ENCODE data around the gene FRMPD2.

FRMPD2 gene, protein sequence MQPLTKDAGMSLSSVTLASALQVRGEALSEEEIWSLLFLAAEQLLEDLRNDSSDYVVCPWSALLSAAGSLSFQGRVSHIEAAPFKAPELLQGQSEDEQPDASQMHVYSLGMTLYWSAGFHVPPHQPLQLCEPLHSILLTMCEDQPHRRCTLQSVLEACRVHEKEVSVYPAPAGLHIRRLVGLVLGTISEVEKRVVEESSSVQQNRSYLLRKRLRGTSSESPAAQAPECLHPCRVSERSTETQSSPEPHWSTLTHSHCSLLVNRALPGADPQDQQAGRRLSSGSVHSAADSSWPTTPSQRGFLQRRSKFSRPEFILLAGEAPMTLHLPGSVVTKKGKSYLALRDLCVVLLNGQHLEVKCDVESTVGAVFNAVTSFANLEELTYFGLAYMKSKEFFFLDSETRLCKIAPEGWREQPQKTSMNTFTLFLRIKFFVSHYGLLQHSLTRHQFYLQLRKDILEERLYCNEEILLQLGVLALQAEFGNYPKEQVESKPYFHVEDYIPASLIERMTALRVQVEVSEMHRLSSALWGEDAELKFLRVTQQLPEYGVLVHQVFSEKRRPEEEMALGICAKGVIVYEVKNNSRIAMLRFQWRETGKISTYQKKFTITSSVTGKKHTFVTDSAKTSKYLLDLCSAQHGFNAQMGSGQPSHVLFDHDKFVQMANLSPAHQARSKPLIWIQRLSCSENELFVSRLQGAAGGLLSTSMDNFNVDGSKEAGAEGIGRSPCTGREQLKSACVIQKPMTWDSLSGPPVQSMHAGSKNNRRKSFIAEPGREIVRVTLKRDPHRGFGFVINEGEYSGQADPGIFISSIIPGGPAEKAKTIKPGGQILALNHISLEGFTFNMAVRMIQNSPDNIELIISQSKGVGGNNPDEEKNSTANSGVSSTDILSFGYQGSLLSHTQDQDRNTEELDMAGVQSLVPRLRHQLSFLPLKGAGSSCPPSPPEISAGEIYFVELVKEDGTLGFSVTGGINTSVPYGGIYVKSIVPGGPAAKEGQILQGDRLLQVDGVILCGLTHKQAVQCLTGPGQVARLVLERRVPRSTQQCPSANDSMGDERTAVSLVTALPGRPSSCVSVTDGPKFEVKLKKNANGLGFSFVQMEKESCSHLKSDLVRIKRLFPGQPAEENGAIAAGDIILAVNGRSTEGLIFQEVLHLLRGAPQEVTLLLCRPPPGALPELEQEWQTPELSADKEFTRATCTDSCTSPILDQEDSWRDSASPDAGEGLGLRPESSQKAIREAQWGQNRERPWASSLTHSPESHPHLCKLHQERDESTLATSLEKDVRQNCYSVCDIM (N-terminal part only)

DNA sequence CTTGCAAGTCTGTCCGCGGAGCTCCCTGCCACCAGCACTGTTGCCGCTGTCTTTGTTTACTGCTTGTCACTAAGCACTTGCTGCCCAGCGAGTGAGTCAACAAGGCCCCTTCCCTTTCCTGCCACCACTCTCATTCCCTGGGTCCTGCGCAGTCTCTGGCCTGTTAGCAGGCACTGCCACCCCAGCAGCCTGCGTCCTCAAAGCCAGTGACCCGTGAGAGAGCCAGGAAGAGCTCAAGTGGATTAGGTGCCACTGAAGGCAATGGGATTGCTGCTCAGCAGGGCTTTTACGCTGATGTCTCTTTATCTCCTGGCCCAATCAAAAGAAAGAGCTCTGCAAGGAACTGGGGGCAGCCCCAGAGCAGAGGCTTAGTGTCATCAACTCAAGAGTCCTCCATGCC lies at the start of gene FRMPD2:
TSS of gene FRMPD2 (minus strand) at position 61 of the 400 bp plus-strand sequence. CDS start 129 bp downstream, outside the sequence.
- no peak within 1 kb of the TSS for H3K4me3 ChIP-seq (ENCODE audit: low read length)
- TF ChIP-seq ZNF274 (IDR thresholded peaks at IDR 0.05; ENCODE audit: low read depth, low read length): no peak

DNA sequence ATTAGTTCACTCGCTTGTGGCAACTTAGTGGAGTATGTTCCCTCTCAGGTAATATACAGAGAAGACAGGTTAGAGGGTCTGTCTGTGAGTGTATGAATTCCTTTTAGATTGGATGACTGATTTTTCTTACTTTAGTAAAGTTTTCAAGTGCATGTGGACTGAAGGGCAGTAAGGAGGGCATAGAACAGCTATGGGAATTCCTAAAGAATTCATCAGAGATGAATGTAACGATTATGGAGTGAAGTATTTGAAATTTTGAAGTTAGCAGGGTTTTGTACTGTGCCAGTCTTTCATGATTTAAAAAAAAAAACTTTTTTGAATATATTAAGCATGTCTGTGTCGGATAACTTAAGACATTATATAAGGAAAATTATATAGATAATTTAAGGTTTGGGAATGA lies 47.5 kb upstream of the FRMPD2 start:
- H3K4me3 ChIP-seq (ENCODE audit: low read length): no peak overlapping the region
- TF ChIP-seq ZNF274 (IDR thresholded peaks at IDR 0.05; ENCODE audit: low read depth, low read length): no peak

DNA sequence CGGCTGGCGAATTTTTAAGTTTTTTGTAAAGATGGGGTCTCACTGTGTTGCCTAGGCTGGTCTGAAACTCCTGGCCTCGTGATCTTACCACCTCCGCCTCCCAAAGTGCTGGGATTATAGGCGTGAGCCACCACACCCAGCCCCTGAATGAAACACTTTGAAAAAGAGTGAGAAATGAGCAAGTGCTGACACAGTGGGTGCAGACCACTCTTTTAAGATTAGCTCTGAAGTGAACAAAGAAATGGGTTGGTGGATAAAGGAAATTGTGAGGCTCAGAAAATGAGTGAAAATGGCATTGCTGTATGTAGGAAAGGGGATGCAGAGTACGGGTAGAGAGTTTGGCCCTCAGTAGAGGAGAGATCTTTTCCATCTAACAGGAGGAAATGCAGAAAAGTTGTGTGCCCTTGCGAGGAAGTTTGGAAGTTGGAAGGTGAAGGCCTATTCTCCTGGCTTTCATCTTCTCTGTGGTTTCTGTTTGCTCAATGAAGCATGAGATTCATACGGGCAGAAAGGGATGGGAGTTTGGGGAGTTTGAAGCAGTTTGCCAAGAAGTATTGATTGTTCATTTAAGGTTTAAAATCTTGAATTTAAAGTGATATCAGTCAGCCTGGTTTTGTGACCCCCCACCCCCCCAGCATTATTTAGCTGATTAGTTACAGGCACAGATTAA lies 43.0 kb upstream of the FRMPD2 start:
- no peak overlapping the region for H3K4me3 ChIP-seq (ENCODE audit: low read length)
- no peak for TF ChIP-seq ZNF274 (IDR thresholded peaks at IDR 0.05; ENCODE audit: low read depth, low read length)

DNA sequence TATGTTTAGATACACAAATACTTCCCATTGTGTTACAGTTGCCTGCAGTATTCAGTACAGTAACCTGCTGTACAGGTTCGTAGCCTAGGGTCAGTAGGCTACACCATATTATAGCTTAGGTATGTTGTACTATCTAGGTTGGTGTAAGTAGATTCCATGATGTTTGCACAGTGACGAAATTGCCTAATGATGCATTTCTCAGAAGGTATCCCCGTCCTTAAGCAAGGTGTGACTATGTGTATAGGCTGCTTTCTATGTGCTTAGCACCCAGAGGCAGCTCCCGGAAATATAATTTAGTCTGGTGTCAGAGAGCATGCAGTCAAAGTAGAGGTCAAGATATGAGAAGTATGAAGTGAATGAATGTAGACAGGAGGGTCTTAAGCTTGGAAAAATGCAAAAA lies 41.7 kb upstream of the FRMPD2 start:
- H3K4me3 ChIP-seq (ENCODE audit: low read length): no peak overlapping the region
- TF ChIP-seq ZNF274 (IDR thresholded peaks at IDR 0.05; ENCODE audit: low read depth, low read length): no peak

DNA sequence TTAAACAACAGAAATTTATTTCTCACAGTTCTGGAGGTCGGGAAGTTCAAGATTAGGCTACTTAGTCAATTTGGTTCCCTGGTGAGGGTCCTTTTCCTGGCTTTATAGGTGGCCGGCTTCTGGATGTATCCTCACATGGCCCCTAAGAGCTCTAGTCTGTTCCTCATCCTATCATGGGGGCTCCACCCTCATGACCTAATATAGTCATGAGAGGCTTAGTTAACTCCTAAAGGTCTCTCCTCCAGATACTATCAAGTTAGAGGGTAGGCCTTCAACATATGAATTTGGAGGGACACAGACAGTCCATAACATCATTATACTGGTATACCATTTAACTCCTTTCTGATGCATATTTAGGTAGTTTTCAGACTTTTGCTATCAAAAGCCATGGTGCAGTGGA lies 39.6 kb upstream of the FRMPD2 start:
- TF ChIP-seq ZNF274 (IDR thresholded peaks at IDR 0.05; ENCODE audit: low read depth, low read length): no peak
- no peak overlapping the region for H3K4me3 ChIP-seq (ENCODE audit: low read length)

DNA sequence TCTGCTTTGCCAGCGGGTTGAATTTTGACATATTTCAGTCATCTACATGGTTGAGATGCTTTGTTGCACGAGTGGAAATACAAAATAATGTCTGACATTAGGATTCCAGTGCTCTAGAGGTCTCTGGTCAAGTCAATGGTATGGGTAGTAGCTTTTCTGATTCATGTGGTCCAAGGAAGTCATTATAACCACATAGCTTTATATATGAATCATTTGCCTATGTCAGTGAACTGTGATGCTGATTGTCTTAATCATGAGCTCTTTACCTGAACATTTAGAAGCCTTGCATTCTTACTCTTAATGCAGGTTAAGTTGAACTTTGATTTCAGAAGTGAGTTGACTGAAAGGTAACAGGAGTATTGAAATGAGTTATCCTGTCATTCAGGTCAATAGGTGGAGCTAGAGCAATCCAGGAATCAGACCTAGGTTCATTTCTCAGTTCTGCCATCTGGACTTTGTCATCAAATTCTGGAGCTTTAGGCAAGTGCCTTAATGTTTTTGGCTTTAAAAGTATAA lies 35.3 kb upstream of the FRMPD2 start:
- no peak overlapping the region for H3K4me3 ChIP-seq (ENCODE audit: low read length)
- no peak for TF ChIP-seq ZNF274 (IDR thresholded peaks at IDR 0.05; ENCODE audit: low read depth, low read length)

DNA sequence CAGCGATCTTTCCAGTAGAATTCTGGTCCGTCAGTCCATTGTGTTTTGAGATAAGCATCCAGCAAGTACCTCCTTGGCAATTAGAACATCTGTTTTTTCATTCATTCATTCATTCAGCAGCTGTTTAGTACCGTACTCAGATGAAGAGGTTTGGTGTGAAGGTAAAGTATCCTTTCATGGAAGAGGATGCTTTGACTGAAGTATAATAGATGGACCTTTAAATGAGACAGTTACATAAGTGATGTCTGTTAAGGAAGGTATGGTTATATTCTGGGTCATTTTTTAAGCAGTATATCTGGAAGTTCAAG lies 33.2 kb upstream of the FRMPD2 start:
- H3K4me3 ChIP-seq (ENCODE audit: low read length): peak overlapping the region; percentile 62
- no peak for TF ChIP-seq ZNF274 (IDR thresholded peaks at IDR 0.05; ENCODE audit: low read depth, low read length)

DNA sequence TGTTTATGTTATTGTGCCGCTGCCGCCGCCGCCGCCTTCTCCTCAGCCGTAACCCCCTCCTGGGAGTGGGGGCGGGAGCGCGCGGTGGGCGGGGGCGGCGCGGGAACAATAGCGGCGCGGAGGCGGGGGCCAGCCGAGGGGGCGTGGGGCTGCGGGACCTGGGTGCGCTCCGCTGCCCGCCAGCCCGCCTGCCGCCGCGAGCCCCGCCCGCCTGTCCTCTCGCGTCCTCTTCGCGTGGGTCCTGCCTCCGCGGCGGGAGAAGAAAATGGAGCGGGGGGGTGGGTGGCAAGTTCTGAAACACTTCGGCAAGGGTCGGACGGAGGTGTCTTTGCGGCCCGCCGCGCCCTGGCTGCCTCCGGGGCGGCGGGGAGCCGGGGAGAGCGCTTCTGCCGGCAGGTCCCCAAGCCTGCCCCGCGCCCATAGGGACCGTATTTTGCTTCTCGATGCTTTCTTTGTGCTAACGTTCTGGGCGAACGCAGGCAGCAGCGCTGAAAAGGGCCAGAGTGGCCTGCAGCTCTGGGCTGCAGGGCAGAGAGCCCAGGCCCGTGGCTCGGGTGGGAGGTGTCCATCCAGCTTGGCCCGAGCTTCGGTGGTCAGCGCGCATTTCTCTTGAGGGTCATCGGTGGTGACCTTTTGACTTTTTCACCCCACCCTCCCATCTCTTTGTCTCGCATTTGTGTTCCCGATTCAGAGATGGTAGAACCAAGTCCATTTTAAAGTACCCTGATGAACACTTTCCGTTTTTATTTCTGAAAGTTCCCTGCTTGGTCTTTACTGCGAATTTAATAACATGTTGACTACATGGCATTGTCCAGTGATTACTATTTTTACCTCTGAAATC lies 32.6 kb upstream of the FRMPD2 start:
- peak overlapping the region; percentile 62 for H3K4me3 ChIP-seq (ENCODE audit: low read length)
- no peak for TF ChIP-seq ZNF274 (IDR thresholded peaks at IDR 0.05; ENCODE audit: low read depth, low read length)

DNA sequence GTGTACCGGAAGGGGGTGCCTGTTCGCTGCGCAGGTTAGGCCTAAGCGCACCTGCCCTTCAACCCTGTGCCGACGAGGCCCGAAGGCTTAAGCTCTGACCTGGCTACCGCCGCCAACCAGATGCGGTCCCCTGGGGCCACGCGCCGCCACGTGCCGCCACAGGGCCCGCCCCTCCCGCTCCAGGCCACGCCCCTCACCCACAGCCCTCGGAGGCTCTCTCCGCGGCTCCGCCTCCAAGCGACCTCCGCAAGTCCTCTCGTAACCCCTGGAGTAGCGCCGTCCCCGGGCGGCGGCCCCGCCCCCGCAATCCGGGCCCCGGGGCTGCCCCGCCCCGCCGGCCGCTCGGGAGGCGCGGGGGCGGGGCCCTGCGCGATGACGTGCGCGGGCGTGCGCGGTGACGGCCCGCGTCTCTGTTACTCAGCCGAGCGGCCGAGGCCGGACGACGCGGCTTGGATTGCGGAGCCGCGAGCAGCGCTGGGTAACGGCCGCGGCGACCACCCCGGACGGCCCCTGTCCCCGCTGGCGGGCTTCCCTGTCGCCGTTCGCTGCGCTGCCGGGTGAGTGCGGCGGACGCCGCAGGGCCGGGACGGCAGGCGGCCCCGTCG lies 31.9 kb upstream of the FRMPD2 start, which contains the start of gene MAPK8:
TSS of gene MAPK8 (plus strand) at position 413 of the 605 bp plus-strand sequence. CDS start 94,984 bp downstream, outside the sequence.
- H3K4me3 ChIP-seq (ENCODE audit: low read length): peak within 1 kb of the TSS; percentile 62
- no peak for TF ChIP-seq ZNF274 (IDR thresholded peaks at IDR 0.05; ENCODE audit: low read depth, low read length)

DNA sequence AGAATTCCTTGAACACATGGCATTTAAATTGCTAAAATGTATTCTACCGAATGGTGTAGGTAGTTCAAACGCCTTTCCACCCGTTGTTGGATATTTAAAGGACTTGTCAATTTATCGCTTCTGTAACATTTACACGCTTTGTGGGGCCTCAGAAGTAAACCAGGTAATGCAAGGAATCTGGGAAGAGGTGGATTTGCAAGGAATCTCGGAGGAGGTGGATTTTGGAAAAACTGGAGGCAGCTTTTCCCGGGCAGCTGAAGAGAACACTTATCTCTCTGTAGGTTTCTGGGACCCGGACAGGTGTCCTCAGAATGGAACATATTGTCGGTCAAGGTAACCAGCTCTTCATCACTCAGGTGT lies 31.4 kb upstream of the FRMPD2 start:
- H3K4me3 ChIP-seq (ENCODE audit: low read length): peak overlapping the region; percentile 15; the same call in 1 of the 2 replicates
- TF ChIP-seq ZNF274 (IDR thresholded peaks at IDR 0.05; ENCODE audit: low read depth, low read length): no peak

DNA sequence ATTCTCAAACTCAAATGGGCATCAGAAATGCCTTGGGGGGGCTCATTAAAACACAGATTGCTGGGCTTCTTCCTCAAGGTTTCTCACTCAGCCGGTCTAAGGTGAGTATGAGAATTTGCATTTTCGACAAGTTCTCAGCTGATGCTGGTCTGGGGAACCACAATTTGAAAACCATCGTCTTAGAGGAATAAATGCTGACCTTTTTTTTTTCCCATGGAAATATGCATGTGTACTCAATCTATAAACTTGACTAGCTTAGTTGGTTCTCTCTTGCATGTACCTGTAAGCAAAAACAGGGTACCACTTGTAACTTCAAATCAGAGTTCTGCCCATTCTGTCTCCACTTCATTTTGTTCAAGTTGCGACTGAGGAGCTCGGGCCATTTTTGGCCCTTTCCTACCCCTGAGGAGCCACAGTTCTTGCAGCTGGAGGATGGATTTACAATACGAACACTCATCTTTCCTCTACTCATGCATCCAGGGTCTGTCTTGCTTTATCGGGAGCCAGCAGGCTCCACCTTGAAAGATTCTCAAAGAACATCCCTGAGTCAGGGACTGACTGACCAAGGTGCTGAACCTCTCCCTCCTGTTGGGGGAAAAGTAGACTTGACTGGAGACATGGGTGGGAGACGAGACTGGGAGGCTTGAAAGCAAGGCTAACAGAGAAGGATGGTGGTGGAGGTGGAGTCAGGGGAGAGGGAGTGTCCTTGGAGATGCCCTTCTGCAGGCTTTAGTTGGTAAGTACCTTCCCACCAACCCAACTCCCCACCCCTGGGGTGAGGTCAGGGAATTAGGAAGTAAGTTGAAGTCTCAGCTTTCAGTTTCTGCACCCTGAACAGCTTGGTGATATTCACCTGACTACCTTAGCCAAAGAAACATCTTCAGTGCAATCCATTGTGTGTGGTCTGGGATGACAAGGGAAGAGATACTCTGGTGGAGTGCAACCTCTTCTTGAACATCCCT lies 28.3 kb upstream of the FRMPD2 start:
- H3K4me3 ChIP-seq (ENCODE audit: low read length): no peak overlapping the region
- no peak for TF ChIP-seq ZNF274 (IDR thresholded peaks at IDR 0.05; ENCODE audit: low read depth, low read length)

Measured in GM08714 (cell line).